Neural progenitor cell (in vitro differentiated cells): ENCODE results near the gene RET.

Experiments
- CTCF ChIP-seq: fragments of 200-600 bp; sonication (generic); IDR thresholded peaks from 2 replicates; pipeline ENCODE4 v1.5.1; 2017; ENCODE audit warnings: antibody characterized with exemption, mild to moderate bottlenecking
- EZH2 ChIP-seq: fragments of 200-600 bp; sonication (generic); IDR thresholded peaks from 2 replicates; pipeline ENCODE4 v1.6.1; 2017; ENCODE audit warnings: antibody characterized with exemption, mild to moderate bottlenecking, moderate library complexity

GRCh38 chr10:43064331-43065075 is 12.4 kb upstream of the RET start:
- TF ChIP-seq CTCF (no peak), EZH2 (no peak)
